SHP77 treated with DMSO at 0.1 percent for 48 hours (cell line): ENCODE data around the gene PLPP3.

Experiments used
- DNase-seq: peaks from one replicate; lab custom pipeline; 2025; lab: John Stamatoyannopoulos, UW

PLPP3 gene

DNA sequence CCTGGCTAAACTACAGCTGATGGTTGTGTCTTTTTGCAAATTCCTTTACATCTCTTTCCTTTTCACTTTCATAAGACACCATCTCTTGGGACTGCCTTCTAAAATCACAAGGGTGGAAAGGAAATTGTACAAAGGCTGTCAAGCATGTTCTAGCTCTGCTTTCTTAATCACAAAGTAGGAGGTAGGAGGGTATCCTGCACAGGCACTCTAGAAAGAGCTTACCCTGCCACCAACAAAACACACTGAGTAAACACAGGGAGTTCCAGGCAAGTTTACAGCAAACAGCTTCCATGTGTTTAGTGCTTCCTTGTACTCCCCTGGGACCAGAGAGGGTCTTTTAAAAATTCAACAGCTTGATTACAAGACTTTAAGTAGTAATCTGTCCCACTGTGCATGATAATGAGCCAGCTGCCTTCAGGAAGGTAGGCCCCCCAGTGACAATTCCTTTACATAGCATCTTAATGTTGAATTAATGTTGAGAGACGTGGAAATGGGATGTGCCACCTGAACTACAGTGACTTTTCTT lies 2.4 kb downstream of the PLPP3 start:
- no peak for DNase-seq

DNA sequence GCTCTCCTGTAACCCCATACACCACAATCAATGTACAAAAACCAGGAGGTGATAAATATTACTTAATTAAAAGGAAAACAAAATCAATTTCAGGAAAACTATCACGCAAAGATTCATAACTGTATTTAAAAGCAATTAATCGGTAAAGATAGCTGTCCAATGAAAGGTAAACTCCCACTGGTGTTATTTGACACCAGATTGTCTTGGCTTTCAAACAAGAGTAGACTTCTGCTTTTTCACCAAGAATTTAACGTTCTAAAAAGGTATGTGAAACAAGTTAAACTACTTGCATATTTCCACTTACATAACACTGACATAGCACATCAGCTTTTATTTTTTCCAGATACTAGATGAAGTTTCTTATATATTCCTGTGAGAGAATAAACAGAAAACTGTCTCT lies 3.5 kb downstream of the PLPP3 start:
- no peak for DNase-seq

DNA sequence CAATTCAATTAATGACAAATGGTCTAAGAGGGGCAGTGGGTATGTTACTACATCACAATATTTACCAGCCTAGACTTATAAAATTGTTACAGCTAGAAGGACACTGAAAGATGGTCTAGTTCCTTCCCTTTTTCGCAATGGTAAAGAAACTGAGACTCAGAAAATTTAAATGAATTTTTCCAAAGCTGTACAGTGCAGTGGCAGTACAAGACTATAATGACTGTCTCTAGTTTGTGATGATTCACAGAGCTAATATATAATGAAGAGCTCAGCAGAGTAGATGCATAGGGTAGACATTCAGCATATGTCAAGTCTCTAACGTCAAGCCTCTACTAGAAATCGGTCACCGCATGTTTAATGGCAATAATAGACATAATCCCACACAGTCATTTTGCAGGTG lies 4.6 kb downstream of the PLPP3 start:
- no peak for DNase-seq

DNA sequence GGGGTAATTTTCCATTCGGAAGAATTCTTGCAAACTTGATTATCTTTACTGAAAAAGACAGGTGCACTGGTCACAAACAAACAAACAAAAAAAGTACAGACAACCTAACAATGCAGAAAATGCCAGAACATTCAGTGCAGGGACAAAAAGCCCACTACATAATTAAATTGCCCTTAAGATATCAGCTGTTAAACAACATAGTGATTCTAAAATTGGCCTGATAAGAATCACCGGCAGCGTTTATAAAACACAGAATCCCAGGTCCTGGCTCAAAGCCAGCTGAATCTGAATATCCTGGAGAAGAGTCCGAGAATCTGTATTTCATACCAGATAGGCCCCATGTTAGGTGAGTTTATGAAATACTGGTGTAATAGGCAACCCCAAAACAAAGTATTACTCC lies 6.1 kb downstream of the PLPP3 start:
- DNase-seq = no peak

DNA sequence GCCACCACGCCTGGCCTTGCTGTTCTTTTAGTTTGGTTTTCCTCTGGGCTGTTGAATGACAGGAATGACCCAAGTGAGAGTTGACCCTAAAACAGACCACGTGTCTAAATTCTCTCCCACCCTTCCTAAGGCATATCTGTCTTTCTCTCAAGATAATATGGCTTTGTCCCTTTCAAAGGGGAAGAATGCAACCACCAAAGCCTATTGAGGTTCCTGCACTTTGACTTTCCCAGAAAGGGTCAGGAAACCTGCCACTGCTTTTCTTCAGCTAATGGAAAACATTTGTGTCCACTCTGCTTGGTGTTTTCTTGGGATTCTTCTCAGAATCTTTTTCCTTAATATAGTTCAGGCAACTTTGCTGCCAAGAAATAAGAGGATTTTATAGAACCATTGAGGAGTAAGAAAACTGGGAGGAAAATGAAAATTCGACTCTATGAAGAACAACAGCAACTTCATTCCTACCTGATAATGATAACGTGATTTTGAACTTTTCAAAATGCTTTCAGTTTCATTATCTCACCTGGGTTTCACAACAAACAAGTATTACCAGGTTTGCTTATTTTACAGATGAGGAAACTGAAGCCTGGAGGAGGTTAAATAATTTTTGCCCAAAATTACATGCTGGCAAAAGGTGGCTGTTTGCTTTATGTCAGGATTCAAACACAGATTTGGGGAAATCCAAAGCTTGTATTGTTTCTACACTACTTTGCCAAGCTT lies 6.9 kb downstream of the PLPP3 start:
- no peak for DNase-seq

DNA sequence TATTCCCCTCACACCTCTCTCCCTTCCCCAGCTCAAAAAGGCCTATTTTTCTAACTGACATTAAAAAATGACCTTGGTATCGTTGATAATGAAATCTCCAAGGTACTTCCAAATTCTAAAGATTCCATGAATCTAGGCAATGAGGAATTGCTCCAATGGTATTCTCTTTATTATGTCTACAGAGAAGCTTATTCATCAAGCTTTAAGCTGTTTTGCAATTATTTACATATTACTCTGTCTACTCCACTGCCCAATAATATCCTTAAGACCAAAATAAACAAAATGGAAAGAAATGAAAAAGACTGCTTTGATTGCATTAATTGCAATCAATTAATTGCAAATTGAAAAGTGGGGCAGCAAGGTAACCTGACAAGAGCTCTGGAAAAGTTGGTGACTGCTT lies 7.9 kb downstream of the PLPP3 start:
- no peak for DNase-seq

DNA sequence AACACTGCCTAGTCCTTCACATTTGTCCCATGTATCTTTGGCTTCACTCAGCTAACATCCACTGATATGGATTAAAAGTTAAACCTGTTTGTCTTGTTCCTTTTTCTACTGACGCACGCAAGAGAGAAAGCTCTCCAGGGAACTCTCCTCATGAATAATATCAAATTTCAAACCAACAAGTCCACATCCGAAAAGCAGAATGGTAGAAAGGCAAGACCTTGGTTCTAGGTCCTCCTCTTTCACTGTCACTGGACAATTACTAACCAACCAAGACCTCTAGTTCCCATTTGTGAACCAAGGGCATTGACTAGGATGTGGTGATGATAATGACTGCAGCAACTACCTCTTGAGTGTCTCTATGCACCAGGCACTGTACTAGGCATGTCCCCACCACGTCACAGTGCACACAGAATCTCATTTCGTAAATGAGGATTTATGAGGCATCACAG lies 8.4 kb downstream of the PLPP3 start:
- DNase-seq = no peak

DNA sequence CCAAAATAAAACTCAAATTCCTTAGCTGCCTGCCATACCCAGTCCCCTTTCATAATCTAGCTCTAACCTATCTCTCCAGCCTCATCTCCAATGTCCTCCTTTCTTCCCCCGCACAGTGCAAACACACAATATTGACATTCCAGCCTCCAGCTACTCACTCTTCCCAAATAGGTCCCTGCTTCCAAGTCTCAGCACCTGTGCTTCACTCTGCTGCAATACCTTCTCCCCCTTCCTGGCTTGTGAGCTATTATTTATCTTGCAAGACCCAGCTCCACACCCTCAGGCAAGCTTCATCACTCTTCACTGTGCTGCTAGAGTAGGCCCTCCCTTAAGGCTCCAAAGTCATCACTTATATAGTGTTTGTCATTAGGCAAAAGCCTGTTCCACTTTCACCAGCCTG lies 9.7 kb downstream of the PLPP3 start:
- peak; percentile 48 for DNase-seq

DNA sequence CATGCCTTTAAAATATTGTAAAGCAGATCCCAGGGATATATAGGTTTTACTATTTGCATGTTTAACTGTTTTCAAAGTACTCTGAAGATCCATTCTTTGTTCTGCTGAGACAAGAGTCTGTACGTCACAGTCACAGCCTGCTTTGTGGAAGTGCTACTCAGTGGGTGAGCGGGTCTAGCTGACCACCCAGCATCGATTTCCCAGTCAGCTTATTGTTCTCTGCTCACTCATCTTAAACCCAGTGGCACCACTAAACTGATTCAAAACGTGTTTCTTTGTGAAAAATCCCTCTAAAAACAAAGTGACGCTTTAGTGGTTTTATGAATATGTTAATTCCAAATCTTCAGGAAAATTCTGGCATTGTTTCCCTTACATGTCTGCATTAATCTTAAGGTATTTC lies 12.4 kb downstream of the PLPP3 start:
- no peak for DNase-seq

DNA sequence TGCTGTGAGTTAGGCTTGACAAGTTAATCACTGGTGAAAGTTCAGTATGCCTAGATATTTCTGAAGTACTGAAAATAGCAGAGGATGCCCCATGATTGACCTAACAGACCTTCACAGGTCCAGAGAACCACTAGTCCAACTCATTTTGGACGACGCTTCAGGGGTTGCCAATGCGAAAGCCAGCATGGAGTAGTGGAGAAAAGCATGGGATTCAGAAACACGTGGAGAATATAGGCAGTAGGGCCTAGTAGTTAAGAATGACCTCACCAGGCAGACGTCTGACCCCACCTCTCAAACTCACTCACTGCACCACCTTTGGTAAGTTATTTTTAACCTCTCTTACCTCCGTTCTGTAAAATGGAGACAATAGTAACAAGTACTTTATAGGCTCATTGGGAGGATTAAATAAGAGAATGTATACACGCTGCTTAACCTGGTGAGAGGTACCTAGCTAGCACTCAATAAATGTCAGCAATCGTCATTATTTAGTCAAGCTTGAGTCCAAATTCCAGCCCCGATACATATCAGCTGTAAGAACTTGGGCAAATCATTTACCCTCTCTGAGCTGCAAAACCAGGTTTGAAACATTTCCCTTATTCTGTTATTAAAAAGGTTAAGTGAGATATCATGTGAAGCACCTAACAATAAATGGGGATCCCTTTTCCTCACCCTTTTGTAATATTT lies 13.2 kb downstream of the PLPP3 start:
- DNase-seq = no peak

DNA sequence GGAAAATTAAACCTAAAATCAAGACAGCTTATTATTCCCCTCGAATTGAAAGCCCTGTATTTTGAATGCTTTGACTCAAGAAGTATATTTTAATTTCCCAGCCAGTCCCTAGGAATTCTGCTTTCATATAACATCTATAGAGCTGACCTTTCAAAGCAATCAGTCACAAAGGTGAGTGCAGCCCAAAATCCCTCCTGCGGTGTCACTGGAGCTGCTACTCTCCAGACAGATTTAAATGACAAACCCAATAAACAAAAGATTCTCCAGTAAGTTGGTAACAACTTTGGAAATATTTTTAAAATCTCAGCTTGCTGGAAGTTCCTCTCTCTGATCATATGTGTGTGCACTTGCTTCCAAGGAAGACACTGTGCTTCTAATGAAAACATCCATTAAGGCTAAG lies 14.7 kb downstream of the PLPP3 start:
- DNase-seq = no peak

DNA sequence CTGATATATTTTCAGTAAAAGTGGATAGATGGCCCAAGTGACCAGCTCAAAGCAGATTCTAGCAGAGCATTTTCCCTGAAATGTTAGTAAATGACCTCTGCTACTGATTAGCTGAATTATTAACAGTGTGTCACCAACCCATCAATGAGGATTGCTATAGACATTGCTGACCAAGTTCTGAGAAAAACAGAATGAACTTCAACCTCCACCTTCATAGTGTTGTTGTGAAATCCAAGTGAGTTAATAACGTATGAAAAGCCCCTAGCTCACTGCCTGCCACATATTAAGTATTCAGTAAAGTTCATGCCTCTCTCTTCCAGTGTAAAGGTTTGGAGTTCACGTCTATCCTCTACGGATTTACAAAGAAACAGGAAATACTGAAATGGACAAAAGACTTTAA lies 15.8 kb downstream of the PLPP3 start:
- no peak for DNase-seq

DNA sequence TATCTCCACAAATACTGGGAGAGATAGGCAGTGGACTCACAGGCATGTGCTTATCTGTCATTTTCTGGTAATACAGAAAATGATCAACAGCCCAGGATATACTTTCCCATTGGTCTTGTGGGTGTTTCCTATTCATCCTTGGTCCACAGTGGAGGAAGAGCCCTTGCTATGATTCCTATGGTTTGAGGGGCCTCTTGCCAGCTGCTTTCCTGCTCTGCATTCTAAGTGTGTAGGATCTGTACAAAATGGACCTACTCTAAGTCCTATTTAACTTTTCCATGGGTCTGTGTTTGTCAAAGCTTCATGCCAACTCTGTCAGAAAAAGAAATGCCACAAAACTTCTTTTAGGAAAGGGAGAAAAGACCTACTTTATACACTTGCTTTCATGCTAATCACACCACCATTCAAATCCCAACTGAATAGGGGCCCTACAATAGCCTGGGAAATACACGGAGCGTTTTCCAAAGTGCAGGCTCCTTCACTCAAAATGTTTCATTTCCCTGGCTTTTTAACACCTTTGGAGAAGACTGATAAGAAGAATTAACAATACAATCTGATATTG lies 16.4 kb downstream of the PLPP3 start:
- no peak for DNase-seq

DNA sequence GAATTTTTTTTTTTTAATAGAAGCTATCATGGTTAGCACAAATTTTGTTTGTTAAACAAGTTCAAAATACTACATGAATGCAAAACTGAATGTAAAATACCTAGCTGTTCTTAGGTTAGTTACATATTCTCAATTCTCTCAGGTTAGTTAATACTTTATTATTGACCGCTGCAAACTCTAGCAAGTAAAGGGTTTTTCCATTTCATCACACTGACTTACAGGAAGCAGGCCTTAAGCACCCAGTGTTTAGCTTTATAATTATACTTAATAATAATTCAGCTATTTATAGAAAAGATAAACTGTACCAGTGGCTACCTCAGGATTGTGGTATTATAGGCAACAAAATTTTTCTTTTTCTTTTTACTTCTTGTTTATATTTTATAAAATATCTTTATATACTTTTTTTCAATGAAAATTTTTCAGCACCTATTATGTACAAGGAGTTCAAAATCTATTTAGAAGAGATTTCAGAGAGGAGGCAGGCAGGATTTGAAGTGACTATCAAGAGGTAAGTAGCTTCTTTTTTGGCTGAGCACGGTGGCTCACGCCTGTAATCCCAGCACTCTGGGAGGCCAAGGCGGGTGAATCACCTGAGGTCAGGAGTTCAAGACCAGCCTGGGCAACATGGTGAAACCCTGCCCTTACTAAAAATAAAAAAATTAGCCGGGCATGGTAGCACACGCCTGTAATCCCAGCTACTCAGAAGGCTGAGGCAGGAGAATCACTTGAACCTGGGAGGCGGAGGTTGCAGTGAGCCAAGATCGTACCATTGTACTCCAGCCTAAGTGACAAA lies 17.9 kb downstream of the PLPP3 start:
- no peak for DNase-seq

DNA sequence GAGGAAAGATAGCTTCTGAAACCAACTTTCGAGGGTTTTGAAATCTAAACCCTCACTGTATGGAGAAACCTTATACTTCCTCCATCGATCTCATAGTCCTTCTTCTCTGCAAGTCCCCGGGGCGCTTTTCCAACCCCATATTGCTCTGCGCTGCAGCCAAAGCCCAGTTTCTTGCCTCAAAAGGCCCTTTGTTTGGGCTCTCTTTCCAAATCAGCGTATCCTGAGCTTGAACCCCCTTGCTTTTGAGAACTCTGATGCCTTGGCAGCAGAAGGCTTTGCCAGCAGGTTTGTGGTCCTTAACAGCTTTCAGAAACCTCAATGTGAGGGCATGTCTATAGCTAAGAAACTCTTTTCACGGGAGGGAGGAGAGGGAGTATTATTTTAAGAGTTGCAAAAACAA lies 21.6 kb downstream of the PLPP3 start:
- DNase-seq = no peak

DNA sequence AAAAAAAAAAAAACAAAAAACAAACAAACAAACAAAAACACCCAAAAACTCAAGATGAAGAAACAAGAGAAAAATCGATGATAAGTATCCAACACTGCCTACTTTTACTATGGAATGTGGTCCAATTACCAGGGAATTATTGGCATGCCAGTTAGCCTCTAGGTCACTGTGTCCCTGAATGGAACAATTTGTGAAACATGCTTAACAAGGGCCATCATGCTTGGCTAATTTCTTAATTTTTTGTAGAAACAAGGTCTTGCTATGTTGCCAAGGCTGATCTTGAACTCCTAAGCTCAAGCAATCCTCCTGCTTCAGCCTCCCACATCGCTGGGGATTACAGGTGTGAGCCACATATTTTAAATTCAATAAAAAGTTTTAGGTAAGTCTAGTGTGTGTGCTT lies 23.9 kb downstream of the PLPP3 start:
- DNase-seq = no peak

DNA sequence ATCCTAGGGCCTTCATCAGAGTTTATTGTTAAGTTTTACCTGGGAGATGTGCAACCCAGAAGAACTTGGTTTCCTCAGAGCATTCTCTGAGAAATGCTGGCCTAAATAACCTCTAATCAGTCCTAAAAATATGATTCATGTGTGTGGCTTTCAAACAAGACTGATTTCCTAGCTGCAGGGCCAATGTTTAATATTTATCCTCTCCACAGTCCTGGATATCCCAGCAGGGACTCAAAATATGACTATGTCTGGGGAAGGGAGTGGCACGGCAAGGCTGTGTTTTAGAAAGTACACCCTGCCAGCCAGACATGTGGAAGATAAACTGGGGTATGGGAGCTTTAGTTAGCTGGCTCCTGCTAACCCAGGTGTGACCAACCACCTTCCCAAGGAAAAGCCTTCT lies 26.3 kb downstream of the PLPP3 start:
- DNase-seq = no peak

DNA sequence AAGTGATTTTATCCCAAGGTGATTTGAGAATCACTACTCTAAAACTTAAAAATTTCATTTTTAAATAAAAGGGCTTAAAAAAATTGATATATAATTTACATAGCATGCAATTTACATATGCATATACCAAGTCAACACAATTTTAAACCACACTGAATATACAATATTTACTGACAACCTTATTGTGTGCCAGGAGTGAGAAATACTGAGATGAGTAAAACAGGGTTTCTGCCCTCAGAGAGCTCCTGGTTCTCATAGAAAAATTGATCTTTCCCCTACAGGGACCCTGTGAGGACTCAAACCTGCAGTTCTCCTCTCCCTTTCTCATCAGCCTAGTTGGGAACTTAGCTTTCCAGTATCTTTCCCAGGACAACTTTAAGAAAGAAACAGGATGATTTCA lies 27.0 kb downstream of the PLPP3 start:
- no peak for DNase-seq

DNA sequence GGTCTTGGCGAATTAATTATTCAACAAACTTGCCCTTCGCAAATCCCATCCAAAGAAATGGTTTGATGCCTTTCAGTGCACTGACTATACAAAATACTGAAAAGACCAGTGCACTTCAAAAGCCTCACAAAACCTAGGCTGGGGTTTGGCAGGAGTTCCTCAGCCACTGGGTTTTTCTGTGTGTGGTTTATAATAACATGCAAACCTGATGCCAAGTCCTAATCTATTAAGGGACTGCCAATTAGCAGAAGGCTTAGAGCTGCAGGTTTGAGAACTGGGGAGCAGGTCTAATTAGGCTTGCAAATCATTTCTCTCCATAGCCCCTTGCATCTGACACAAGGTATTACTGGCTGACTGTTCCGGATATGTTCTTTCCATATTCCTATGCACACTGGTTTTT lies 27.7 kb downstream of the PLPP3 start:
- no peak for DNase-seq

DNA sequence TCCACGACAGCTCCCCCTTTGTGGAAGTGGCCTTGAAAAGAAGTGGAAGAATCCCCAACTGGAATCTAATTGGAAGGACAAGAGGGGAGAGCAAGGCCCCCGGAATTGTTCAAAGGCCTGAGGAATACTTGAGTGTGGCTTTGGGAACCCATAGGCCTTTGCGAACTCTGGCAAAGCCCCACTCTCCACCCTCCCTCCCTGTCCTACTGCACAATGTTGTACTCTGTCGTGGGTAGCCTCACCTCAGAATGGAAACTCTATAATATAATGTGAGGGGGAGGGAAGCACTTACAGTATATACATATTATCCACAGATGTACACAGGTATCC lies 28.5 kb downstream of the PLPP3 start:
- DNase-seq = no peak

DNA sequence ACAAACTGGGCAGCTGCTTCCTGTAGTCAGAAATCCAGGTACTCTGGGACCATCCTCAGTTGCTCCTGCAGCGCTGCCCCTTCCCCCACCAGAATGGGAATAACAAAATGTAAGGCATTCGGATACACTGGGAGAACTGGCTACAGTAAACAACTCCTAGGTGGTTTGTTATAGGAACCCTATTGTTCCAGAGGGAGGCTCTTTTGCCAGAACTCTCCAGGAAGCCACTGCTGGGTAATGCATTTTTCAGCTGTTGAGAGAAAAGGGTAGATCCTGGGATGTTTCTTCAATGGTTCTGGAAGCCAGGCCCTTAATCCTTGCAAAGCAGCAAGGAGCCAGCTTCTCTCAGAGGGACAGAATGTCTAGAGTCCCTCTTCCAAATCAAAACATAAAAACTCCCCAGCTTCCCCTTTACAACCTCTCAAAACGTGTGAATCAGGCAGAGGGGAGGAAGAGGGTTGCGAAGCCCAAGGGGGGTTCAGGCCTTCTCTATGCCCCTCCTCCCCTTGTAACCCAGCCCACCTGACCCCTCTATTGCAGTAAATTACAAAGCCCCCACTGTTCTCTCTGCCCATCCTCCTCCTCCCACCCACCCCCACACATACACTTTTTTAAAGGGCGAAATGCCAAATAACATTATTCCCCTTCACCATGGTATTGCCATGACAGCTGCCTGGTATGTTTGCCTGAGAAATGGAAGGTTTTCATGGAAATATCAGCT lies 29.1 kb downstream of the PLPP3 start:
- DNase-seq = no peak

DNA sequence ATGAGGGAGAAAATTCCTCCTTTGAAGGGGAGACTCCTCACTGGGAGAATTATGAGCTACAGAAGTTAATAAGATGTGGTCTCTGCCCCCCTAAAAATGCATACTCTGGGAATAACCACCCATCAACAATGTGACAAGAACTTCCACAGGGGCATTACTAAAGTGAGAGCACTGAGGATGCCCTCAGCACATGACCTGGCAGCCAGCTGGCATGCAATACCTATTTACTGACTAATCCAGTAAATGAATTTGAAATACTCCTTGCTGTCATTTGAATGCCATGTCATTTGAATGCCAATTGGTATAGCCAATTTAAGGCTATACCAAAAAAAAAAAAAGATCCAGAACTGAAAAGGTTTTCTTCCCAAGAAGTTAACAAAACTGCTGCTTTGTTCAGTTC lies 30.8 kb downstream of the PLPP3 start:
- no peak for DNase-seq
